Fibroblast of skin of back (primary cell): ENCODE results near the gene DRC3.

Experiments used
- DNase-seq: peaks from one replicate; pipeline ENCODE4 v3.0.0-alpha.2; 2013

Gene DRC3

GRCh38 chr17:18056214-18056613, 83.6 kb downstream of the DRC3 start:
- no peak for DNase-seq

GRCh38 chr17:18059283-18059682, 86.6 kb downstream of the DRC3 start:
- DNase-seq = no peak

- no peak for DNase-seq
Observed at GRCh38 chr17:18064053-18064452, 91.4 kb downstream of the DRC3 start.

- no peak for DNase-seq
Observed at GRCh38 chr17:18065546-18065945, 92.9 kb downstream of the DRC3 start.
